Omental fat pad (tissue), 4 donors: ENCODE measurements around the gene DLST. TPM values are rescaled to one million over a fixed set of nuclear protein-coding genes. Genes with fewer than 3 reads are reported as not detected.
A peak's percentile ranks its signal among the peaks of the same experiment; 100 is the strongest.

ENCODE experiments used
- ATAC-seq: fragments of 150-250 bp; one replicate; pipeline ENCODE4 v1.9.1; 2016; ENCODE audit warnings: mild to moderate bottlenecking, moderate library complexity; ENCODE audit not compliant: low FRiP score
- DNase-seq: peaks from one replicate; pipeline ENCODE4 v3.0.0-alpha.2; 2019; ENCODE audit warnings: low spot score
- CTCF ChIP-seq, 3 donors: fragments of 450-650 bp; IDR thresholded peaks; one replicate each; pipeline ENCODE4 v1.5.1; 2016 to 2017; ENCODE audit warnings: antibody characterized with exemption in 3 of 3, mild to moderate bottlenecking in 3 of 3, moderate library complexity in 2 of 3
- total RNA-seq, 4 donors: library from RNA; depleted of rRNA; stranded (reverse); fragments of >200 nt; gene quantifications; one replicate each; pipeline ENCODE4 v1.1.0, GENCODE V29; 2016

Gene DLST
- total RNA-seq, 4 donors from 2014 or later, result 102 to 144 (median 114) TPM

DNA sequence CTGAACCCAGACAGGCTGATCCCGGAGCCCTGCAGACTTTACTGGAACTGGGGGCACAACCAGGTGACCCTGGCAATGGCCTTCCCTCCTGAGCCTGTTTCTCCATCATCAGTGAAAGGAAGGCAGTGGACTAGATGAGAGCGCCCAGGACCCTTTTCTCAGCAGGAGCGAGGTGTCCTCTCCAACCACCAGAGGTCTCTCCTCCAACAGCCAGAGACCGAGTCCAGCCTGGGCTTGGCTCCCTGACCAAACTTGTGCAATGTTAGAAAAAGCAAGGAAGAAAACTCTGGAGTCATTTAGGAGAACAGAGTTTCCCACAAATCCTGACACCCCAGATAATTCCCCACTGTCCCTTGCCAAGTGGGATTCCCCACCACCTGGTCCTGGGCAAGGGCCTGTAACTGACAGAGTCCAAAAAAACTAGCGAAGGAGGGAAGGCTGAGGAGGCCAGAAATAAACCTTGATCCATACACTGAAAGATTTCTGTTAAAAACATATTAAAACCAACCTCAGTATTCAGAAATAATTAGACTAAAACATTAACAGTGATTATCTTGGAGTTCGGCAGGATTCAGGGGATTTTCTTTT, 32.4 kb downstream of the DLST start:
- peak; percentile 76 for ATAC-seq
- TF ChIP-seq CTCF (IDR thresholded peaks at IDR 0.05), result peak in 1 of 3 donors; percentile 12
- DNase-seq, result no peak

DNA sequence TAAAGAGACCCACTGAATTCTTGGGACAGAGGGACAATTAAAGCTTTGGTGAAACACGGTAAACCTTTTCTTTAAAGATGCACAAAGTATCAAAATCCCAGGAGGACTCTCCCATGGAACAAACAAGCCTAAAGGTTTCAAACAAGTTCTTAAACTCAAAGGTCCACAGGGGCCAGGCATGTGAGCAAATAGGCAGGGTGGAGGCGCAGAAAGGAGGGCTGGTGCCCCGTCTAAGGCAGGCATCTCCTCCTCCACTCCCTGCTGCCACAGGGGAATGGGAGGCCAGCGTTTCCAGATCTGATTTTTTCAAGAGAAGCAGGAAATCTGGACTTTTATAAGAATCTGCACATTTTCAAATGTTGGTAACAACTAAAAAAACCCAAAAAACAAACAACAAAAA, 33.7 kb downstream of the DLST start:
- DNase-seq (no peak), ATAC-seq (no peak)
- no peak for TF ChIP-seq CTCF (IDR thresholded peaks at IDR 0.05)

DNA sequence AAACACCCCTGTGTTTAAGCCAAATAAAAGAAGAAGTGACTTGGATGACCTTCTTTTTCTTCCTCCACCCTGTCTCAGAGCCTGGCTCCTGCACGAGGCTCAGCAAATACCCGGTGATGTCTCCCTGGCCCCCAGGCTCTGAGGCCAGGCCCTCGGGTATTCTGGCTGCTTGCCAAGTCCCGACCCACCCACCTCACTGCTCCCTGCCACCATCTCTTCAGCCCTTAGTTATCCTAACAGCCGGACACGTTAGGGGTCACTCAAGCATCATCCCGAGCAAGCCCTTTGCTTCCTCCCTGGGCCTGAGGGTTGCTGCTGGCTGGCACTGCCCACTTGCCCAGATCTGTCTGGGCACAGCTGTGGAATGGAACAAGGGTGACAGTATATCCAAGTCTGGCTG, 34.1 kb downstream of the DLST start:
- TF ChIP-seq CTCF (IDR thresholded peaks at IDR 0.05), result no peak
- ATAC-seq, result no peak
- no peak for DNase-seq

- ATAC-seq, result no peak
- no peak for TF ChIP-seq CTCF (IDR thresholded peaks at IDR 0.05)
- DNase-seq, result no peak
Measured at GRCh38 chr14:74917178-74917543, 35.4 kb downstream of the DLST start.

DNA sequence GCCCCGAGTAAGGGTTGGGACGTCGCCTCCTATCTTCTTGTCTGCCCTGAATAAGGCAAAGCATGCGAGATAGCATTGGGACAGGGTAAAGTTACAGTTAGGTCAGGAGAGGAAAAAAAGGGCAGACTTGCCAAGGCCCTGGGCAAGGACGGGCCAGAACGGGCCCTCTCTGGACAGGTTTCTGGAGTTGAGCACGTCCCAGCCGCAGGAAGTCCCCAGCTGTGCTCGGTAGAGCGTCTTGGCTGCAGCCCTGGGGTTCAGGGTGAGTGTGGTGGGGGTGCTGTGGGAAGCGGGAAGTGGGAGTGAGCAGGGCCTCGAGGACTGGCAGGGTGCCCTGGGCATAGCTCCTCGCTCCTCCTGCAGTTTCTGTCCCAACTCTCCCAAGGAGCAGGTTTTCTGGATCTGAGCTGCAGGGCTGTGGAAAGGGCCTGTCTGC, 35.9 kb downstream of the DLST start:
- DNase-seq (no peak), ATAC-seq (peak; percentile 37)
- TF ChIP-seq CTCF (IDR thresholded peaks at IDR 0.05), result no peak

DNA sequence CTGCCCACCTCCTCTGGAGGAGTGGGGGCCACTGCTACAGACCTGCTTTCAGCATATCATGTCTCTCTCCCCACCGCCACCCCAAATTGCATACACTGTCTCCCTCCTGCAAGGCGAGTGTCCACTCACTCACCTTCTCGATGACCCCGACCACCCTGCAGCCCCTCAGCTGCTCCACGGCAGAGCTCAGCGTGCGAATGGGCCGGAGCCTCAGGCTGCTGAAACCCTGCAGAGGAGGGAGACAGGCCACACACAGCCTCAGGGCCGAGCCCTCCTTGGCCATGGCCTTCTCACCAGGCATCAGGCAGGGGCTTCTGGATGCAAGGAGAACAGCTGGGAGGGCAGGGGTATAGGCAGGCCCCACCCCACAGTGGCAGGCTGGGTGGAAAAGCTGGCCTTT, 36.7 kb downstream of the DLST start:
- ATAC-seq (no peak), DNase-seq (no peak)
- no peak for TF ChIP-seq CTCF (IDR thresholded peaks at IDR 0.05)

- DNase-seq (no peak), ATAC-seq (peak; percentile 59)
- no peak for TF ChIP-seq CTCF (IDR thresholded peaks at IDR 0.05)
Measured at GRCh38 chr14:74919421-74920165, 37.9 kb downstream of the DLST start.
